ENCODE data around the gene JOSD1. TPM values are rescaled to one million over a fixed set of nuclear protein-coding genes. Genes with fewer than 3 reads are reported as not detected.

JOSD1 gene
- total and polyA plus RNA-seq, 10 of the 15 experiments (the other 5 are each of a cell fraction or from before 2014, with no cell fraction given), result 6.2 to 54.6 (median 40.5) TPM

DNA sequence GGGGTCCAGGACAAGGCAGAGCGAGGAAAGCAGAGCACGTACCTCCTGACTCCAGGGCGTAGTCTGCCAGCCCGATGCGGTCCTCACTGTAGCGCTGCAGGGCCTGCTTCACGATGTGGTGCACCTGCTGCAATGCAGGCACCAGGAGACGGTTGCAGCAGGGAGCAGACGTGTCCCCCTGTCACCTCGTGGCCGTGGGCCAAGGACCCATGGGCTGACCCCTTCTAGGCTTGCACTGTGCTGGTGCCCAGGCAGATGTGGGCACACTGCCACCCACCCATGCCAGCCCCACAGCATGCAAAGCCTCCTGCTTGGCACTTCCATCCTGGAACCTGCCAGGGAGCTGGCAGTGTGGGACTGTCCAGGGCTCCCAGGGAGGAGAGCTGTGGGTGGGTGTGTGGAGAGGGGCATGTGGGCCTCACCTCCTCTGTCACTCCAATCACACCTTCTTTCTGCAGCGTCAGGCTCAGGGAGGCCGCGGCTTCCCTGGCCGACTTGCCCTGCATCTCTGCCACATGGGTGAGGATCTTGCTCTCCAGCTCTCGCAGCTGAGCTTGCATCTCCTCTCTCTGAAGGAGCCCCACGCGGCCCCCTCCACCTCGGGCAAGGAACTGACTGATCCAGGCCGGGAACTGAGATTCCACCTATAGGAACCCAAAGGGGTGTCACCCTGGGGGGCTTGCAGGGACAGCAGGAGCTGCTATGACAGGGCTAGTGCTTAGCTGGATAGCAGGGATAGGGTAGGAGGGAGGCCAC, 38.7 kb upstream of the JOSD1 start:
- TF ChIP-seq NFIC (IDR thresholded peaks at IDR 0.05; ENCODE audit: low read depth, low read length) (no peak), POLR2A (IDR thresholded peaks at IDR 0.05; ENCODE audit: low read depth, low read length) (peak; percentile 70; the same call in 1 of the 2 replicates)
- TF ChIP-seq, protein P1, sequence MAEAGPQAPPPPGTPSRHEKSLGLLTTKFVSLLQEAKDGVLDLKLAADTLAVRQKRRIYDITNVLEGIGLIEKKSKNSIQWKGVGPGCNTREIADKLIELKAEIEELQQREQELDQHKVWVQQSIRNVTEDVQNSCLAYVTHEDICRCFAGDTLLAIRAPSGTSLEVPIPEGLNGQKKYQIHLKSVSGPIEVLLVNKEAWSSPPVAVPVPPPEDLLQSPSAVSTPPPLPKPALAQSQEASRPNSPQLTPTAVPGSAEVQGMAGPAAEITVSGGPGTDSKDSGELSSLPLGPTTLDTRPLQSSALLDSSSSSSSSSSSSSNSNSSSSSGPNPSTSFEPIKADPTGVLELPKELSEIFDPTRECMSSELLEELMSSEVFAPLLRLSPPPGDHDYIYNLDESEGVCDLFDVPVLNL (IDR thresholded peaks at IDR 0.05; ENCODE audit: low read depth, low read length), result no peak
- BruUV-seq (replicated peaks), result no TSS peak
- Histone ChIP-seq H2AFZ (ENCODE audit: control insufficient read depth, low read depth, low read length) (no peak overlapping the region), H4K20me1 (ENCODE audit: control insufficient read depth, insufficient read depth) (no peaks in the 10 kb centered on the region), H3K4me1 (ENCODE audit: control insufficient read depth, insufficient read depth, low read length) (no peaks in the 10 kb centered on the region), H3K4me2 (ENCODE audit: control insufficient read depth, insufficient read depth) (no peak overlapping the region), H3K36me3 (ENCODE audit: control insufficient read depth in 2 of 2, insufficient read depth in 2 of 2, low read length in 1 of 2) (peaks cover 25 to 63% of the 10 kb centered on the region in 2 experiments), H3K27ac (ENCODE audit: control insufficient read depth, insufficient read depth) (no peak overlapping the region), H3K9ac (ENCODE audit: control insufficient read depth, insufficient read depth, low read length) (no peak overlapping the region), H3K4me3 (no peak overlapping the region), H3K9me3 (replicated peaks; ENCODE audit: control insufficient read depth, insufficient read depth, low read length) (no peaks in the 10 kb centered on the region), H3K79me2 (ENCODE audit: control insufficient read depth, insufficient read depth, low read length) (no peaks in the 10 kb centered on the region), H3K27me3 (replicated peaks in 1 of 2; ENCODE audit: control insufficient read depth in 2 of 2, insufficient read depth in 2 of 2, low read length in 1 of 2) (no peaks in the 10 kb centered on the region)
- WGBS (ENCODE audit: insufficient coverage, insufficient replicate concordance, low lambda C conversion rate, missing lambda C conversion rate), result 95% methylated on average over 20 of the region's 20 CpGs
- ChIA-PET POLR2A (no interaction called here), RAD21 (ENCODE audit: unreplicated experiment) (no interaction called here), CTCF (no interaction called here), SMC1A (ENCODE audit: uncharacterized antibody, unreplicated experiment) (interaction anchor here (1.1 kb wide), 1 partner anchor 29 kb away, joined by 3 read pairs; no protein-coding TSS in a partner anchor)
- FAIRE-seq, result no peak
- in situ Hi-C loops (cut with MboI), result no loop called here
- intact Hi-C loops (cut with micrococcal nuclease; ENCODE audit: unreplicated experiment), result no loop called here
- ATAC-seq, result no peak
- no peak for DNase-seq (ENCODE audit: low read depth, low spot score)

DNA sequence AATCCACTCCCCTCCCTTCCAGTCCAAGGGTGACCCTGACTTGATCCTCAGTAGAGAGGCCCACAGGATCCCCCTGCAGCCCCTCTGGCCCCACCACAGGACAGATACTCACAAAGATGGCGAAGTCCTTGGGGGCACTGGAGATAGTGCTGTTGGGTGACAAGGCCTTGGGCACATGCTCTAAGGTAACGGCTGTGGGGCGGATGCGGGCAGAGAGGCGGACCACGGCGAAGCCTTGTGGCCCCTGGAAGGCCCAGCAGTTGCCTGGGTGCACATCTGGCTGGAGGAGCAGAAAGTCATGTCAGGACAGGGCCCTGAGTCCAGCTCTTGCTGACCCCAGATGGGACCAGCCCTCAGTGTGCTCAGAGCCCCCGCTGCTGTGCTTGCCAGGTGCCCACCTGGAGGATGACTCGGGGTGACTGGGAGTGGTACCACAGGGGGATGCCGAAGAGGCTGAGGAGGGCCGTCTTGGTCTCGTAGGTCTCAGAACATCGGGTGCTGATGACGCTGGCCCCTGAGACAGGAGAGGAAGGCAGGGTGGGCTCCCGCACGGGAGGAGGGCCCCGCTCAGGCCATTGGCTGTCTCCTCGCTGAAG, 37.8 kb upstream of the JOSD1 start:
- Histone ChIP-seq H3K9ac (ENCODE audit: control insufficient read depth, insufficient read depth, low read length) (no peak overlapping the region), H3K4me1 (ENCODE audit: control insufficient read depth, insufficient read depth, low read length) (no peaks in the 10 kb centered on the region), H3K27me3 (replicated peaks in 1 of 2; ENCODE audit: control insufficient read depth in 2 of 2, insufficient read depth in 2 of 2, low read length in 1 of 2) (no peaks in the 10 kb centered on the region), H2AFZ (ENCODE audit: control insufficient read depth, low read depth, low read length) (no peak overlapping the region), H3K4me2 (ENCODE audit: control insufficient read depth, insufficient read depth) (no peak overlapping the region), H3K36me3 (ENCODE audit: control insufficient read depth in 2 of 2, insufficient read depth in 2 of 2, low read length in 1 of 2) (peaks cover 25 to 68% of the 10 kb centered on the region in 2 experiments), H3K27ac (ENCODE audit: control insufficient read depth, insufficient read depth) (no peak overlapping the region), H4K20me1 (ENCODE audit: control insufficient read depth, insufficient read depth) (no peaks in the 10 kb centered on the region), H3K79me2 (ENCODE audit: control insufficient read depth, insufficient read depth, low read length) (no peaks in the 10 kb centered on the region), H3K9me3 (replicated peaks; ENCODE audit: control insufficient read depth, insufficient read depth, low read length) (no peaks in the 10 kb centered on the region), H3K4me3 (no peak overlapping the region)
- in situ Hi-C loops (cut with MboI) (no loop called here), intact Hi-C loops (cut with micrococcal nuclease; ENCODE audit: unreplicated experiment) (no loop called here)
- BruUV-seq (replicated peaks), result no TSS peak
- DNase-seq (ENCODE audit: low read depth, low spot score), result no peak
- CTCF ChIA-PET, result interaction anchor here (0.6 kb wide), 1 partner anchor 1662 kb away, joined by 3 read pairs; no protein-coding TSS in a partner anchor
- WGBS (ENCODE audit: insufficient coverage, insufficient replicate concordance, low lambda C conversion rate, missing lambda C conversion rate), result 97% methylated on average over 18 of the region's 18 CpGs
- FAIRE-seq, result no peak
- SMC1A ChIA-PET (ENCODE audit: uncharacterized antibody, unreplicated experiment), result no interaction called here
- POLR2A ChIA-PET, result interaction anchor here (0.5 kb wide), 1 partner anchor 60 kb away, joined by 3 read pairs; no protein-coding TSS in a partner anchor
- RAD21 ChIA-PET (ENCODE audit: unreplicated experiment), result no interaction called here
- ATAC-seq, result no peak
- TF ChIP-seq POLR2AphosphoS5 (IDR thresholded peaks at IDR 0.05; ENCODE audit: low read length) (peak; percentile 18; the same call in 1 of the 2 replicates), SMC3 (IDR thresholded peaks at IDR 0.05; ENCODE audit: borderline replicate concordance, low read length) (no peak), POLR2A (IDR thresholded peaks at IDR 0.05; ENCODE audit: low read depth, low read length) (peak; percentile 55; the same call in 1 of the 2 replicates)
